AML-193 (cell line): ENCODE data around the gene PRKCQ.

Experiments used
- DNase-seq, 2 experiments: peaks; one replicate each; lab custom pipeline; 2025; lab: John Stamatoyannopoulos, UW

Gene PRKCQ

DNA sequence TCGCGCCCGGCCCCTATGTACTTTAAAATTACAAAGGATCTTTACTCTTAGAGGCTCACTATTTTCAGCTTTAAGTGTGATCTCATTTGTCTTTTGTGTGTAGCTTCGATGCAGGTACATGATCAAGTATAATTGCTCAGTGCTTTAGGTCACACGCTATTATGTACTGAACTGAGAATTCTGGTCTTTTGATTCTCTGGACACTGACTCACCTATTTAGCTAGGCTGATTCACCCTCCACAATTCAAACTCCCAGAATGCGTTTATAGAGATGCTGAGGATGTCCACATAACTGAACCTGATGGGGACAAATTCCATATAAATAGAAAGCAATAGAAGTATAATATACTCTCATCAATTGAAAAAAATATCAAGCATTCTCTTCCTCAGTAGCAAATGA is 57.8 kb downstream of the PRKCQ start:
- no peak for DNase-seq

GRCh38 chr10:6520138-6520537 is 59.9 kb downstream of the PRKCQ start:
- DNase-seq, result no peak

- no peak for DNase-seq
Observed at GRCh38 chr10:6518791-6519429, 61.2 kb downstream of the PRKCQ start.

GRCh38 chr10:6516929-6517284 is 63.2 kb downstream of the PRKCQ start:
- DNase-seq, result no peak

GRCh38 chr10:6516281-6516928 is 63.7 kb downstream of the PRKCQ start:
- DNase-seq, result no peak

DNA sequence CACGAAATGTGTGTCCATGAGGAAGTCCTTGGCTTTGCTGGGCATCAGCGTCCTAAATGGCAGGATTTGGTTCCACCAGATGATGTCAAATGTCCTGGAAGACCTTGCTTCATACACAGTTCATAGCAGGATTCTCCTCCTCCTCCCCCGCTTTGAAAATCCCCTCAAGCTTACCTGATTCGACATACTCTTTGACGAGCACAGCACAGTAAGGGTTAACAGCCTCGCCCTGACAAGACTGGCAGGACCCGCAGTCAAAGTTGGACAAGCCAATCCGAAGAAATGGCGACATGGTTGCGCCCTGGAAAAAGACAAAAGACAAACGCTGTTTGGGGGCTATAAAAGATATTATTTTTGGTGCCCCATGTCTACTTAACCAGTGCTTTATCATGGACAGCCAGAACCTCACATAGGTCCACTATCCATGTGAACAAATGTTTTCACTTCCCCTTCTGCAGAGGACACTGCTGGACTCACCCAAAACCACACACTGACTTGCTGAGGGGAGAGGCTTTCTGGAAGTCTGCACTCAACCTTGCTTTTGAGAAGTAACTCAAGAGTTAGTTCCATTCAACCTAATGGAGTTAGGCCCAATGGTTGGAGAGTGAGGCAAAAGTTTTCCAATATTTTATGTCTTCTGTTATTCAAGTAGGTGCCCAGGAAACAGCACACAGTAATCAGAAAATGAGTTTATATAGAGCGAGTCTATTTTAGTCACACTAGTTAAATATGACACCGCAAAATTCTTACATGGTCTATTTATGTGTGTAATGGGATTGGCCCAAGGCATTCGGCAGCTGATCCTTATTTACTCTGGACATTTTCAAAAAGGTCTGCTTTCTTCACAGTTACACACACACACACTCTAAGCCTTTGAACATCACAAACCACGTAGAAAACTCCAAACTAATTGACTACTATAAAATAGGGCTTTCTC is 65.0 kb downstream of the PRKCQ start:
- DNase-seq, result no peak

- DNase-seq, result no peak
Observed at GRCh38 chr10:6514180-6514579, 65.9 kb downstream of the PRKCQ start.

GRCh38 chr10:6513476-6513875 is 66.6 kb downstream of the PRKCQ start:
- no peak for DNase-seq

DNA sequence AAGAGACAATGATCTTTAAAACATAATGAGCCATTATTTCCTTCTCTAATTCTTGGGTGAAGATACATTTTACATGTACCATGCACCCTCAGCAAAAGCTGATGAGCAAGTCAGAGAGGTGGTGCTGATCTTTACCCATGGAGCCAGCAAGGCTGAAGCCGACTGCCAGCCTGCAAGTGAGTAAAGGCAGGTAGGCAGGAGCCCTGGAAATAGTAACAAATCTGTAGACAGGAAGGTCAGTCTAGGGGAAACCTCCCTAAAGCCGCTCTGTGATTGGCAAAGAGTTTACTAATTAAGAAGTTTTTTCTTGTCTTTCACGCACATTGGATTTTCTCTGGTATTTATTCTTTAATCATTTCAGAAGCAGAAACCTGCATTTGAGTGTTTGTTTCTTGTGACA is 67.9 kb downstream of the PRKCQ start:
- no peak for DNase-seq

DNA sequence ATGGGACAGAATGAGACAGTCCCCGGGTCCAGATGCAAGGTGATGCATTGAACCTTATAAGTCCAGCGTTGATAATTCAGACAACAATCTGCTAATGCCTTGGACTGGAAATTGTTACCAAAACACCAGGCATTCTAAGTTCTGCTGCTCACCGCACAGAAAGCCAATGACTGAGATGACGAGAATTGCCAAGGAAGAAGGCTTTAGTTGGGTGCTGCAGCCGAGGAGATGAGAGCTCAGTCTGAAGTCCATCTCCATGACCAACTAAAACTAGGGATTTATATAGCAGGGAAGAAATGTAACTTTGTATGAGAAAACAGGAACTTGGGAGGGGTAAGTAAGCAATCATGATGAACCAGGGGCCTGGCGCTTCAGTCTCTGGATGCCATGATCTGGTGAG is 68.7 kb downstream of the PRKCQ start:
- no peak for DNase-seq

DNA sequence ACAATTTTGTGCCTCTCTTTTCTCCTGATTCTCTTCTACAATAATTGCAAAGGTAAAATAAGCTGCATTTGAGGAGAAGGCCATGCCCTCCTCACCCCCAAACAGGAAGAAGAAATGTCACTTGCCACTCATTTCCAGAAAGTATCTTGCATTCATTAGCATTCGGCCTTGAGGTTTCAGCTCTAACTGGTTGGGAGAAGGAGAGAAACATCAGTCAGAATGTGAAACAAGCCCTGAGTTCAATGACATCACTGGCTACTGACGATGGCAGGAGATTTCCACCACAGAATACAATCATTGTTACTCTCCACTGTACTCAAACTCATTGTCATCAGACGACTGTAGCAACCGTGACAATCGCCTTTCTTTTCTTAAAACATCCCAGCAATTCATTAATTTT is 72.8 kb downstream of the PRKCQ start:
- no peak for DNase-seq

DNA sequence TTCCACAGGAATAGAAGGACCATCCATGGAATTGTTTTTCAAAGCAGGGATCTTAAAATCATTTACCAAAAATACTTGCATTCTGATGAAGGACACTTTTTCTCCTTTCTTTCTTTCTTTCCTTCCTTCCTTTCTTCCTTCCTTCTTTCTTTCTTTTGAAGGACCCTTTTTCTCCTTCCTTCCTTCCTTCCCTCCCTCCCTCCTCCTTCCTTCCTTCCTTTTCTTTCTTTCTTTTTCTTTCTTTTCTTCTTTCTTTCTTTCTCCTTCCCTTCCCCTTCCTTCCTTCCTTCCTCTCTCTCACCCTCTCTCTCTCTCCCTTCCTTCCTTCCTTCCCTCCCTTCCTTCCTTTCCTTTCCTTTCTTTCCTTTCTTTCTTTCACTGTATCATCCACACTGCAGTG is 74.8 kb downstream of the PRKCQ start:
- DNase-seq, result no peak

DNA sequence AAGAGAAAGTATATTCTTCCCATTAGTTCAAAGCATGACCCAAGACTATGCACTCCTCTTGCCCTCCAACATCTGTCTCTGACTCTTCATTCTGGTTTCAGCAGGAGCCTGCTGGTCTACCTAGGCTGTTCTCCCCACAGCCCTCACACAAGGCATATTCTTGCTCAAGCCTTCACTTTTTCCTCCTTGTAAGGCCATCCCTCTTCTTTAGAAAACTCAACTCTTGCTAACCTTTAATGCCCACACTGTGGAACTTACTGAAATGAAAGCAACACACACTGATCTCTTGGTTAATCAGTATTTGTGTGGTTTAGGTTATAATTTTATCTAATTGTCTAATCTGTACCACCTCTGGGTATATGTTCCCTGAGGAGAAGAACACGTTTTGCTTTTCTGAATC is 75.8 kb downstream of the PRKCQ start:
- no peak for DNase-seq

- no peak for DNase-seq
Observed at GRCh38 chr10:6503171-6503570, 76.9 kb downstream of the PRKCQ start.

DNA sequence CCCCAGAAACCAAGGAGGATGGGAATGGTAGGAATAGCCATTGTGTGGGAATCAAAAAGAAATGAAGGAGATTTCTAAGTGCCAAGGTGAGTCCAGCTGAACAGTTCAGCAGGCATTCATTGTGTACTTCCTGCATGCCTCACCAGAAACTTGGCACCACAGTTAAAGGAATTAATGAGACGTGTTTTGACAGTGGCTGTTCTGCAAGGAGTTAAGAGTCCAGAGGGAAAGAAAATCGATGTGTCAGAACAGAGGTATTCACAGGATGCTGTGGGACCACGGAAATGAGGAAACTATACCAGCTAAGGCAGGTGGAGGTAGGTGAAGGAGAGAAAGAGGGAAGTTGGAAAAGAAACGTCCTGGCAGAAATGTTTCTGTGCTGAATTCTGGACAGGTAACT is 78.1 kb downstream of the PRKCQ start:
- DNase-seq, result no peak

- no peak for DNase-seq
Observed at GRCh38 chr10:6499974-6500373, 80.1 kb downstream of the PRKCQ start.

DNA sequence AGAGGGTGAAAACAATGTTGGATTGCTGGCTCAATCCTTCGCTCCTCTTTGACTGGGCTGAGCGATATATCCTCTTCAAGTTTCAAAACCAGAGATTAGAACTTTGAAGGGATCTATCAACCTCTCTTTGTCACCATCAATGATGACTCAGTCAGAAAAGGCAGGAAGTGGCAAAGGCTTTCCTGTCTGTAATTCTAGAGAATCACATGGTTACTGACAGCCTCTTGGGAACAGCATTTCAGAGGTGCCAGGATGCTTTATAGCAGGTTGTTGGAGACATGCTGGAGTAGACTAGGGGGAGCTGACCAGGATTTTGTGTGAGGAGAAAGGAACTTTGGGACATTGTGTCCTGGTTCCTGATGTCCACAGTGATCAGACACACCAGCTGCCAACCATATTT is 81.3 kb downstream of the PRKCQ start:
- DNase-seq, result peak; percentile 35 to 50

GRCh38 chr10:6497620-6498019 is 82.5 kb downstream of the PRKCQ start:
- no peak for DNase-seq

GRCh38 chr10:6494936-6495592 is 85.0 kb downstream of the PRKCQ start:
- no peak for DNase-seq

DNA sequence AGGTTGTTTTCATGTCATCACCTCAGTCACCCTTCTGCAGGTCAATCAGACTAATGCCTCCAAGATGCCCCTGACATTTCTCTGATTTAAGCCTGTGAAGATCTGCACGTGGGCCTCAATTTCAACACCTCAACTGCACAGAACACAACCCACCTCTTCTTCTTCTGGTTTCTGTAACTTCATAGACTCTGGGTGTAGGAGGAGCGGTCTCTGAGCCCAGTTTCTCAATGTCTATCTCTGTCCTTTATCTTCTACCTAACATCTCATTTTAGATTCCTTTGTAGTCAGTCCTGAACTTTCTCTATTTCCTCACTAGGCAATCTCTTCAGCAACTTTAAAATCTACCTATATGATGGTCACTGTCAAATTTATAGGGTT is 85.6 kb downstream of the PRKCQ start:
- DNase-seq, result no peak

DNA sequence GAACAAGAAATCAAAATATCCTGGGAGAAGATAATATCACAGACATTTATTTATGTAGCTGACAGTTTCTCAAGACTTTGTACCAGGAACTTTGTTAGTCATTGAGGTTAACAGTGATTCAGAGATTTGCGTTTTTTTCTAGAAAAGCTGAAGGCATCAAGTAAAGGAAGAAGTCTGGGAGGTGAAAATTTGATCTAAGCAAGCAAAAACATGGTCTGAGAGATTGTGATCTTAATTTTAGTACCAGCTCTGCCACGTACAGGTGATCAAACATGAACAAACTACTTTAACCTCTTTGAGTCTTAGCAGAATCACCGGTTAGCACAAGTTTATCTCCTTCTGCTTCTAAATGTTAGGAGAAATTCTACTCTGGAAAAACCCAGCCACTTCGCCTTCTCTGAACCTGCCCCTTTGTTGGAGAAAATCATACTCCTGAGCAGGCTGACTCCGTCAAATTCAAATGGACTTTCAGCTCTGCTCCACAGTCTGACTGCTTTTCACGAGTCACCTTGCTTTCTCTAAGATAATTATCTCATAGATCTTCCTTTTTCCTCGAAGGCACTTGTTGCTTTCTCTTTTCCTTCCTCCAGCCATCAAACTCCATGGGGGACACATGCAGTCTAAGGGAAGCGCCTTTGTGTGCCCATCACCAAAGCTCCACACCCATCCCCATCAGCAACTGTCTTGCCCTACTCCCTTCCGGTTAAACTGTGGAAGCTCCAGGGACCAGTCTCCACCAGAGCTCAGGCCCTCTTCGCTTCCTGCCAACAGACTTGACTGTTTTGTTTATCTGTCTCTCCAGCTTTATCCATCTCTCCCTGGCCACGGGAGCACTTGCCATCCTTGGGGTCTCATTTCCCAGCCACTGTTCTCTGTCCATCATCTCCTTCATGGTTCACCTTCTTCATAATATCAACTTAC is 86.3 kb downstream of the PRKCQ start:
- DNase-seq, result no peak

GRCh38 chr10:6492896-6493295 is 87.2 kb downstream of the PRKCQ start:
- DNase-seq, result no peak
